GM12878 (cell line): ENCODE results near the gene GLT8D1. TPM values are rescaled to one million over a fixed set of nuclear protein-coding genes. Genes with fewer than 3 reads are reported as not detected.

Experiments
- ATAC-seq: fragments of 200-7000 bp; cut with Tn5 transposase; 3 replicates; pipeline ENCODE4 v1.9.1; 2020; ENCODE audit warnings: mild to moderate bottlenecking, moderate library complexity
- BruUV-seq: library from RNA; stranded (reverse); fragments of 400-500 nt; replicated peaks from 2 replicates; lab custom pipeline; 2021; lab: Mats Ljungman, UMichigan
- CTCF ChIA-PET: fragments of 300-600 bp; sonication (Branson Sonifier 250); formaldehyde crosslinking; extraction: SDS; loops from one replicate; lab custom pipeline; 2021; ENCODE audit warnings: inconsistent platforms; lab: Yijun Ruan, JAX
- POLR2A ChIA-PET: fragments of 350-600 bp; formaldehyde crosslinking; extraction: SDS; loops from one replicate; lab custom pipeline; 2021; ENCODE audit warnings: inconsistent platforms; lab: Charles Lee
- RAD21 ChIA-PET: fragments of 300-600 bp; sonication (Branson Sonifier 250); formaldehyde crosslinking; loops from one replicate; lab custom pipeline; 2023; ENCODE audit warnings: antibody characterized with exemption; ENCODE audit not compliant: unreplicated experiment; lab: Charles Lee
- SMC1A ChIA-PET: fragments of 300-600 bp; sonication (Branson Sonifier 250); formaldehyde crosslinking; loops from one replicate; lab custom pipeline; 2023; ENCODE audit not compliant: unreplicated experiment, uncharacterized antibody; lab: Charles Lee
- DNase-seq: peaks from one replicate; pipeline ENCODE4 v3.0.0-alpha.2; 2011; ENCODE audit warnings: low read depth, low spot score
- FAIRE-seq: peaks from 3 replicates; lab custom pipeline; 2011; peaks lifted over from hg19 to GRCh38; lab: Jason Lieb, UNC
- H2AFZ ChIP-seq: 2 replicates; pipeline ENCODE4 v1.6.0; 2011; ENCODE audit warnings: low read depth, low read length, control low read depth; ENCODE audit not compliant: control insufficient read depth
- H3K27ac ChIP-seq: 2 replicates; pipeline ENCODE4 v1.5.1; 2011; ENCODE audit warnings: control low read depth; ENCODE audit not compliant: control insufficient read depth, insufficient read depth
- H3K27me3 ChIP-seq, 2 experiments: replicated peaks in 1 of 2; 2 replicates each; pipeline versions ENCODE4 v1.6.0 to v1.6.1; 2011; ENCODE audit warnings: low read length in 1 of 2; ENCODE audit not compliant: control insufficient read depth in 2 of 2, insufficient read depth in 2 of 2
- H3K36me3 ChIP-seq, 2 experiments: 2 replicates each; pipeline ENCODE4 v1.5.1; 2011; ENCODE audit warnings: low read length in 1 of 2; ENCODE audit not compliant: control insufficient read depth in 2 of 2, insufficient read depth in 2 of 2
- H3K4me1 ChIP-seq: 2 replicates; pipeline ENCODE4 v1.6.1; 2011; ENCODE audit warnings: mild to moderate bottlenecking, low read length, moderate library complexity, mixed read lengths; ENCODE audit not compliant: control insufficient read depth, insufficient read depth
- H3K4me2 ChIP-seq: 2 replicates; pipeline ENCODE4 v1.6.0; 2011; ENCODE audit warnings: control low read depth; ENCODE audit not compliant: control insufficient read depth, insufficient read depth
- H3K4me3 ChIP-seq: fragments of 200-600 bp; sonication (generic); 2 replicates; pipeline ENCODE4 v1.5.1; 2016
- H3K79me2 ChIP-seq: 2 replicates; pipeline ENCODE4 v1.6.0; 2011; ENCODE audit warnings: low read length; ENCODE audit not compliant: control insufficient read depth, insufficient read depth
- H3K9ac ChIP-seq: 2 replicates; pipeline ENCODE4 v1.8.0; 2011; ENCODE audit warnings: low read length, control low read depth, mixed read lengths; ENCODE audit not compliant: control insufficient read depth, insufficient read depth
- H3K9me3 ChIP-seq: replicated peaks from 3 replicates; pipeline ENCODE4 v1.5.1; 2011; ENCODE audit warnings: mild to moderate bottlenecking, low read length; ENCODE audit not compliant: control insufficient read depth, insufficient read depth
- H4K20me1 ChIP-seq: 2 replicates; pipeline ENCODE4 v1.6.0; 2011; ENCODE audit not compliant: control insufficient read depth, insufficient read depth
- BACH1 ChIP-seq: fragments of 450-650 bp; IDR thresholded peaks from 2 replicates; pipeline ENCODE4 v1.6.1; 2017; ENCODE audit warnings: mild to moderate bottlenecking, borderline replicate concordance
- BHLHE40 ChIP-seq, 2 experiments: fragments of 450-650 bp in 1 of 2; IDR thresholded peaks; 2 replicates each; pipeline ENCODE4 v1.6.1; 2011 to 2017; ENCODE audit warnings: low read depth in 2 of 2, borderline replicate concordance in 1 of 2, improper control_type of control experiment in 1 of 2, low read length in 1 of 2, mild to moderate bottlenecking in 1 of 2
- CREM ChIP-seq: IDR thresholded peaks from 2 replicates; pipeline ENCODE4 v1.6.1; 2014; ENCODE audit warnings: antibody characterized with exemption, low read depth
- EP300 ChIP-seq, 2 experiments: fragments of 150-350 bp in 1 of 2; IDR thresholded peaks; 2 replicates each; pipeline ENCODE4 v1.6.1; 2011 to 2012; ENCODE audit warnings: low read depth in 2 of 2, low read length in 2 of 2, borderline replicate concordance in 1 of 2, improper control_type of control experiment in 1 of 2, inconsistent platforms in 1 of 2; ENCODE audit not compliant: control insufficient read depth in 1 of 2
- EZH2 ChIP-seq: IDR thresholded peaks from 2 replicates; pipeline ENCODE4 v1.6.1; 2012; ENCODE audit warnings: low read depth, mild to moderate bottlenecking, control low read depth, inconsistent platforms, low read length, borderline replicate concordance; ENCODE audit not compliant: control insufficient read depth
- GABPA ChIP-seq: IDR thresholded peaks from 2 replicates; pipeline ENCODE4 v1.6.1; 2014; ENCODE audit warnings: antibody characterized with exemption, low read depth, mild to moderate bottlenecking, inconsistent platforms
- MTA2 ChIP-seq: fragments of 450-650 bp; IDR thresholded peaks from 2 replicates; pipeline ENCODE4 v1.6.1; 2016; ENCODE audit warnings: low read depth, mild to moderate bottlenecking, moderate library complexity
- MTA3 ChIP-seq: IDR thresholded peaks from 2 replicates; pipeline ENCODE4 v1.6.1; 2012; ENCODE audit warnings: low read length, inconsistent platforms, borderline replicate concordance
- NR2C1 ChIP-seq: fragments of 450-650 bp; IDR thresholded peaks from 2 replicates; pipeline ENCODE4 v1.6.1; 2017; ENCODE audit warnings: antibody characterized with exemption, mild to moderate bottlenecking, moderate library complexity
- RAD51 ChIP-seq: fragments of 450-650 bp; IDR thresholded peaks from 2 replicates; pipeline ENCODE4 v1.6.1; 2016; ENCODE audit warnings: moderate library complexity, mild to moderate bottlenecking, inconsistent platforms
- RBBP5 ChIP-seq: fragments of 200-600 bp; sonication (generic); conservative IDR thresholded peaks from 2 replicates; pipeline ENCODE4 v1.6.1; 2016
- STAT3 ChIP-seq: IDR thresholded peaks from 2 replicates; pipeline ENCODE4 v1.6.1; 2011; ENCODE audit warnings: low read depth, low read length, improper control_type of control experiment
- SUZ12 ChIP-seq: fragments of 200-600 bp; sonication (generic); IDR thresholded peaks from one replicate; pipeline ENCODE4 v1.6.1; 2018; ENCODE audit warnings: antibody characterized with exemption, mild to moderate bottlenecking; ENCODE audit not compliant: unreplicated experiment
- WGBS: methylation state at CpG from one replicate; pipeline ENCODE4 v1.1.6; 2016; ENCODE audit warnings: low lambda C conversion rate; ENCODE audit not compliant: insufficient replicate concordance, insufficient coverage; ENCODE audit errors: missing lambda C conversion rate; 5-methylcytosine and 5-hydroxymethylcytosine counted together
- in situ Hi-C: fragments of 300-500 bp; cut with MboI; formaldehyde crosslinking; loops from 9 replicates; pipeline ENCODE4 v1.14.3; 2018; ENCODE audit warnings: mixed read lengths
- intact Hi-C: fragments of 100-400 bp; cut with micrococcal nuclease; formaldehyde crosslinking; loops from one replicate; pipeline ENCODE4 v1.14.2; 2022; ENCODE audit not compliant: unreplicated experiment
- polyA plus RNA-seq, 11 experiments: library from polyadenylated mRNA; depleted of rRNA in 4 of 11; unstranded in 6 of 11; stranded (reverse) in 5 of 11; fragments of >200 nt; fragmentation: Nextera tagmentation in 4 of 11; fragmentation: Illumina TruSeq in 1 of 11; extraction: Ambion mirVana in 4 of 11; extraction: Trizol in 1 of 11; gene quantifications; 1 replicate in 1 of 11; 2 replicates in 10 of 11; pipeline versions ENCODE4 v1.2.1 to v1.2.3, GENCODE V29; 2011 to 2016; ENCODE audit warnings: inconsistent platforms in 2 of 11, missing spikeins in 2 of 11, low read depth in 1 of 11
- total RNA-seq, 4 experiments: library from RNA; depleted of rRNA in 3 of 4; stranded (reverse); fragments of >200 nt in 3 of 4; fragmentation: Illumina TruSeq in 1 of 4; extraction: Trizol in 1 of 4; gene quantifications; 2 replicates each; pipeline versions ENCODE4 v1.2.1 to v1.2.3, GENCODE V29; 2013 to 2021
- TF ChIP-seq, protein P1 (sequence below): IDR thresholded peaks from 2 replicates; pipeline ENCODE4 v1.6.1; 2011; ENCODE audit warnings: borderline replicate concordance, low read depth, mild to moderate bottlenecking, moderate library complexity, mixed read lengths, low read length; ENCODE audit not compliant: insufficient read depth; ENCODE audit errors: extremely low read length

The GLT8D1 gene
- total and polyA plus RNA-seq, 10 of the 15 experiments (the other 5 are each of a cell fraction or from before 2014, with no cell fraction given), result 25.3 to 73.4 (median 48.4) TPM

DNA sequence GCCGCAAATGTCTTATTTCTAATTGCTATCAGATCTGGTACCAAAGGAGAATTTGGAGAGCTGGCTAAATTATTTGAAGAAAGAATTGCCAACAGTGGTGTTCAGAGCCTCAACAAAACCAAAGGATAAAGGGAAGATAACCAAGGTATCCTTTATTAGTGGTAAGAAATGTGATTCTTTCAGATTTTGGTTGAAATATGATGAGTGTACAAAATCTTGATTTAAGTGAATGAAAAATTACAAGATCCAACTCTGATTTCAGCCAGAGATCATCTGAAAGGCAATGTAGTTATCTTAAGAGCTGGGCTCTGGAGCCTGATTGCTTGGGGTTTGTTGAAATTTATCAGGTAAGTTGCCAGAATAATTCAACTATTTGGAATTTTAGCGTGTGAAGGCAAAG is 15.0 kb downstream of the GLT8D1 start:
- Histone ChIP-seq H3K4me2 (no peak overlapping the region; the same call in 1 of the 2 replicates), H3K27me3 (no peaks in the 10 kb centered on the region), H3K4me3 (no peak overlapping the region), H3K9me3 (no peaks in the 10 kb centered on the region), H3K27ac (no peak overlapping the region; the same call in 1 of the 2 replicates), H3K36me3 (peaks cover 25 to 70% of the 10 kb centered on the region in 2 experiments), H3K9ac (no peak overlapping the region; the same call in 1 of the 2 replicates), H4K20me1 (no peaks in the 10 kb centered on the region), H3K4me1 (peaks cover 28% of the 10 kb centered on the region), H2AFZ (no peak overlapping the region), H3K79me2 (peaks cover 55% of the 10 kb centered on the region)
- ATAC-seq (no peak), FAIRE-seq (no peak), DNase-seq (no peak)
- ChIA-PET SMC1A (no interaction called here), RAD21 (no interaction called here), POLR2A (interaction anchor here (1.2 to 1.3 kb wide), 3 partner anchors 8 to 11 kb away, joined by 3 to 4 read pairs (median 4); no protein-coding TSS in a partner anchor), CTCF (interaction anchor here (1.1 to 1.6 kb wide), 3 partner anchors 10 to 49 kb away, joined by 3 to 4 read pairs (median 4); no protein-coding TSS in a partner anchor)
- TF ChIP-seq RAD51 (no peak), NR2C1 (no peak), SUZ12 (no peak), EP300 (IDR thresholded peaks at IDR 0.05; ENCODE audit: borderline replicate concordance in 1 of 2, control insufficient read depth in 1 of 2, low read depth in 2 of 2, low read length in 2 of 2) (no peak), MTA2 (no peak), MTA3 (no peak), EZH2 (no peak), BHLHE40 (IDR thresholded peaks at IDR 0.05; ENCODE audit: borderline replicate concordance in 1 of 2, low read depth in 2 of 2, low read length in 1 of 2) (no peak), RBBP5 (no peak), CREM (no peak), GABPA (no peak), BACH1 (no peak), STAT3 (no peak)
- TF ChIP-seq, protein P1, sequence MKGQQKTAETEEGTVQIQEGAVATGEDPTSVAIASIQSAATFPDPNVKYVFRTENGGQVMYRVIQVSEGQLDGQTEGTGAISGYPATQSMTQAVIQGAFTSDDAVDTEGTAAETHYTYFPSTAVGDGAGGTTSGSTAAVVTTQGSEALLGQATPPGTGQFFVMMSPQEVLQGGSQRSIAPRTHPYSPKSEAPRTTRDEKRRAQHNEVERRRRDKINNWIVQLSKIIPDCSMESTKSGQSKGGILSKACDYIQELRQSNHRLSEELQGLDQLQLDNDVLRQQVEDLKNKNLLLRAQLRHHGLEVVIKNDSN, result no peak
- in situ Hi-C loops (no loop called here), intact Hi-C loops (no loop called here)
- BruUV-seq, result no TSS peak
- WGBS, result 95% methylated on average over 2 of the region's 2 CpGs
